HG03469 (cell line): Measurements from ENCODE around the gene ETDB.
"Not testable (repeated sequence)": the region's sequence is repeated elsewhere in the genome, so short reads cannot be mapped to it uniquely, and the experiment has no call there.

Experiments
- ATAC-seq: cut with Tn5 transposase; IDR thresholded peaks from one replicate; pipeline ENCODE4 v1.9.1; 2021; ENCODE audit warnings: mild to moderate bottlenecking, moderate library complexity, moderate number of reproducible peaks; ENCODE audit not compliant: unreplicated experiment

ETDB gene

DNA sequence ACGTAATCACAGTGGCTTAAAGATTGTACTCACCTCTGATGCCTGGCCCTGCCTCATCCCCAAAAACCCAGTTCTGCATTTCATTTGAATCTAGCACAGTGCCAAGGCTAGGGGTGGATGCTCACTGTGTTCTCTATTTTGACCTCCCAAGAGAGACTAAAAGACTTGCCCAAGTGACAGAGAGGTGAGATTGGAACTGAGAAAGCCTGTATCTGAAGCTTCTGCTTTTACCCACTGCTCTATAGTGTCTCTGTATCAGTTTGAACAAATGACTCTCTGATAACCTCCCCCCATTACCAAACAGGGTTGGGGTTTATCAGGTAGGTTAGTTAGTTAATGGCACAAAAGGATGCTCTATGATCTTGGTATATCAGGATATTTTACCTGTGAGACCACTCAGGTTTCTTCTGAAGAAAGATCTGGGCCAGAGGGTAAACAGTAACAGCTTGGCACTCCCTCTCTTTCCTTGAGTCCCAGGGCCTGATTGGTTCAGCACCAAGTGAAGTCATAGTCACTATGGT is at the start of gene ETDB:
Gene ETDB, minus strand, starts transcription at position 471 of the 521 bp plus-strand sequence. CDS start 1,265 bp downstream, outside the sequence.
- not testable (repeated sequence) for ATAC-seq

DNA sequence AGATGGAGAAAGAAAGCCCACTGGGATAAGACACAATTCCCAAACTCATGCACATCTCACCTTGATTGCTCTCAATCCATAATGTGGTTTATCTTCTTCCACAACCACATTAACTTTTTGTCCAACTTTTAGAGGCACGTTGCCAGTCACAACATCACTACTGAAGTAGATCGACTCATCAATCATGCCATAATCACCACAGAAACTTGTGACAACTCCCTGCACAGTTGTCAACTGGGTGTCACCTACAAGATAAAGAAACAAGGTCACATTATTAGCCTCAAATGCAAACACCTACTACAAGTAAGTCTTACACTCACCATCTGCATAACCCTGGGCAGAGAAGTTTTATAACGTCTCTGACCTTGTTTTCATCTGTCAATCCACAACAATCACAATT is 49.2 kb upstream of the ETDB start:
- ATAC-seq, result not testable (repeated sequence)

DNA sequence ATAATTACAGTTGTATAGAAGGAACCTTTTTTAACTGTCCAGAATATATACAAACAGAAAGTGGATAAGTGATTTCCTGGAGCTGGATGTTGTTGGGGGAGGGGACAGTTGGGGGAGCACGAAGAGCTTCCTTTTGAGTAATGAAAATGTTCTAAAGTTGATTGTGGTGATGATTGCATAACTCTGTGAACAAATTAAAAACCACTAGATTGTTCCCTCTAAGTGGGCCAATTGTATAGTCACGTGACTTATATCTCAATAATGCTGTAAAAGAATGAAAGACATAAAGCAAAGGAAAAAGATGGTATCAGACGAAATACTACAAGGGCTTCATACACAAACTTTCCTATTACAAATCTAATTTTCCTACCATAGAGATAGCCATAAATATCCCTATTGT is 48.2 kb upstream of the ETDB start:
- no peak for ATAC-seq

DNA sequence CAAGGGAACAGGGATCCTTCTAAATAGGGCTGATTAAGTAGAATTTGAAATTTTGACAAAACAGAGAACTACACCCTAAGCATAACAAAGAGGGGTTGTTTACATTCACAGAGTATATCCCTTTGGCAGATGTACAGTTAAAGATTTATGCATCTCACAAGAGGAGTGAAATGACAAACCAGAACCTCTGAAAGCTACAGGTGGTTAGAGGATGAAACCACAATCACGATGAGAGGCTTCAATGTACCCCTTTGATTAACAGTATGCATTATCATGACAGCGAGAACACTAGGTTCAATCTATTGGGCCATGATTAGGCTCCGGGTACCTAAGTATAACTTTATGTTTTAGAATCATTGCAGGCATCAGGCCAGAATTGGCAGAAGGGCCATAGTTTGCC is 34.4 kb upstream of the ETDB start:
- ATAC-seq, result not testable (repeated sequence)

DNA sequence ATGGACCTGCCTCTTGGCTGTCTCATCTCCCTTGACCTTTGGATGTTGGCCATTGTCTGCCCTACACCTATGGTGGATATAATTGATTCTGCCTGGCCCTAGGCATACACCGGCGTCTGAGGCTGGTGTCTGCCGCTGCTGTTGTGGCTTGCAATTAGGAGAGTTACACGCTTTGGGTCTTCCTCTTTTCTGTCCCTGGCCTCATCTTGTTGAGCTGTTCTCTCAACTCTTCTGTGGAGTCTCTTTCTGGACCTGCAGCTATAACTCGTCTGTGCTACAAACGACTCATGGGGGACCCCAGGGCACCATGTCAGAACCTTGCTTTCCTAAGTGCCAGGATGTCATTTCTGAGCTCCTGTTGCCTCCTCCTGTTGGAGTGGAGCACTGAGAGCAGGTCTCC is 5.8 kb upstream of the ETDB start:
- not testable (repeated sequence) for ATAC-seq

DNA sequence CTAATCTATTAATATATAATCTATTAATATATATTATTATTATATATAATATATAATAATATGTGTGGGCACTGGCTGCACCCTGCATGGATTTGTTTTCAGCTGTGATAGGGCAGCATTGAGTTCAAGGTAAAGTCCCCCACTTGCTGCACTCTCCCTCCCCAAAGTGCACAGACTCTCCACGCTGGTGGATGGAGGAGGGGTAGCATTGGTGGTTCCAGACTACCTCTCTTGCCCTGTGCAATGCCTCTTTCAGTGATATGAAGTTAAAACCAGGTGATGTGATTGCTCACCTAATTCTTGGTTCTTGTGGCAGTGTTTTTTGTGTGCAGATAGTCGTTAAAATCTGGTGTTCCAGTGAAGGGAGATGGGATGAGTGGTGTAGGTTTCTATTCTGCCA is 4.3 kb downstream of the ETDB start:
- ATAC-seq, result not testable (repeated sequence)

DNA sequence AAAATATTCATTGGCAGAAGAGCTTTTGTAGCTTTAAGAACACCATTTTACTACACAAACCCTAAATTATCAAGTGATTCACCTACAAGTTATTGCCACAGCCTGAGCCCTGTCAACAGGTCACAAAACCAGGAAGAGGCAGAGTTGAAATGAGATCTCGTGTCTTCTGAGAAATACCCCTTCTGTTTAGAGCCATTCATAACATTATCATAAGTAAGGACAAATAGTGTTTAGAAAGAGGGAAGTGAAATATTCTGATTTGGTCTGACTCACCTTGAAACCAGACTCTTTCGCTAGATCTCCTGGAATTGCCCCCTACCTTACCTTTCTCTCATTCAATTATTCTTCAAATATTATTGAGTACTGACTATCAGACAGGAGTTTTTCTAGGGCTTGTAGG is 5.9 kb downstream of the ETDB start:
- ATAC-seq, result peak; percentile 97

DNA sequence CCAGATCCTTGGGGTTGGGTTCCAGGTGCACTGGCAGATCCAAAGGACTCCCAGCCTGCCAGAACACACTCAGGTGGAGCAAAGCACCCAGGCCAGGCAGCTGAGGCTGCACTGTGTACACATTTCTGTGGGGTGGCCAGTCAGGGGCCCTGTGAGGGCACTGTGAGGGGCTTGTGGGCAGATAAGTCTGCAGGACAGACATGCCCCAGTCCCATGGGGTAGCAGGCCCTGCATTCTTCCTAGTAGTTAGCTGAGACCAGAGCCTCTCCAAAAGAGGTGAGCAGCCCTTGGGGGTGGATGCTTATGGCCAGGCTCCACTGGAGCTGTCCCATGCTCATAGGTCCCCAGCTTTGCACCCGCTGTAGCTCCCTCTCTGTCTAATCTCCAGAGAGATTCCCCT is 7.6 kb downstream of the ETDB start:
- ATAC-seq, result no peak

DNA sequence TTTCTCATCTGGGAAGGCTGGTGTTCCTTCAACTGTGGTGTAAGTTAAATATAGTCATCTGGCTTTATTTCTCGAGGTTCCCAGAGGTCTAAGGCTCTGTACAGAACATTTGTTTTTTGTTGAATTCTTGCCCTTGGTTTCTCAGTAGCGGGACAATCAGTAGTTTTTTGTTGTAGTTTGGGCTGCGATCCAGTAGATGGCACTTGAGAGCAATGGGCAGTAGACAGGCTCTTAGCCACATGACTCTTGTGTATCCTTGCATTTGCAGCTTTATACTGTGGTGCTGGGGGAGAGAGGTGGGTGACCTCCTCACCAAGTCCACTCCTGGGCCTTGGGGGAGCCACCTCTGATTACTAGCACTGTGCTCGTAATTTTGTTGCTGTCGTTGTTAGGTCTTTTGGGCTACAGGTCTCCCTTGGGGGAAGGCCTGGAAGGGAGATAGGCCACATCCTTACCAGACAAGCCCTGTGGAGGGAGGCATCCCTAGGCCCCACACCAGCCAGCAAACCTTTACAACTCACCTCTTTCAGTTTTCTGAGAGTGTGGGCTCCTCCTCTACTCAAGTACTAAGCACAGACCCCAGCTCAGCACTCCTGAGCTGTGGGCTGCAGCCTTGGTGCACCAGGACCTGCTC is 8.1 kb downstream of the ETDB start:
- no peak for ATAC-seq

DNA sequence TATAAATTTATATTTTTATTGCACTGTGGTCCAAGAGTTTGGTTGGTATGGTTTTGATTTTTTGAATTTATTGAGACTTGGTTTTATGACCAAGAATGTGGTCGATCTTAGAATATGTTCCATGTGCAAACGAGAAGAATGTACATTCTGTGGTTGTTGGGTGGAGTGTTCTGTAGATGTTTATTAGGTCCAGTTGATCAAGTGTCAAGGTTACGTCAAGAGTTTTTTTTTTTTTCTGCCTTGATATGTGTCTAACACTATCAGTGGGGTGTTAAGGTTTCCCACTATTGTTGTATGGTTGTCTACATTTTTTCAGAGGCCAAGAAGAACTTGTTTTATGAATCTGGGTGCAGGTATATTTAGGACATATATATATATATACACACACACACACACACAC is 10.8 kb downstream of the ETDB start:
- no peak for ATAC-seq

DNA sequence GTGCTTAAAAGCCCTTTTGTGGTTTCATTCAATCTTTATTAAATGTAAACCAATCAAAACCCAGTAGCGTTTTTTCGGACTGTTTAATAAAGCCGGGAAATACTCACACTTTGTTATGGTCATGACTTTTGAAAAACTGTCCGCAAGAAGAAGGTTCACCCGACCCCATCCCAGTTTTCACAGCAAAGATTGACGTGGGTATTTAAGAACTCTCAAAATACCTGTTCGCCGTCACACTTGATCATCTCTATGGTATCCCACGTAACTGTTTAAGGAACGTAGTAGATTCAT is 20.9 kb downstream of the ETDB start:
- no peak for ATAC-seq

DNA sequence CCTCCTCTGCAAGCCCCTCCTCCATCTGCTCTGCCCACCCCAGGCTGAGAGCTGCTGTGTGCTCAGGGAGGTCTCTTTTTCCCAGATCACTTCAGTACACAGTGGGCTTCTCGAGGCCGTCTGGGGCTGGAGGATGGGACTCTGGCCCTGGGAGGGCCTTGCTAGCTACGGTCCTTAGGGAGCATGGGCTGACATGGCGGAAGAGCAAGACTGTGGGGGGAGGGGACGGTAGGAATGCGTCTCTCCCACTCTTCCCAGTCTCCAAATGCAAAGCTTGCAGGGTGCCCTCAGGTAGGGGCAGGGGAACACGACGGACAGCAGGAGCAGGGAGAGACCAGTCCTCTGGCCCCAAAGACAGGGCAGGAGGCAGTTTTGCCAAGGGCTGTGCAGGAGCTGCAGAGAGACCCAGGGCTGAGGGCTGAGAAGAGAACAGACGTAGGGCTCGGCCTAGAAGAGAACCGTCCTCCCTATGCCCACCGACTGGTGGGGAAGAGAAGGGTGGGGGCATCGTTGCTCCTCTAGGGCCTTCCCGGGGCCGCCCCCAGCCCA is 23.1 kb downstream of the ETDB start:
- not testable (repeated sequence) for ATAC-seq

DNA sequence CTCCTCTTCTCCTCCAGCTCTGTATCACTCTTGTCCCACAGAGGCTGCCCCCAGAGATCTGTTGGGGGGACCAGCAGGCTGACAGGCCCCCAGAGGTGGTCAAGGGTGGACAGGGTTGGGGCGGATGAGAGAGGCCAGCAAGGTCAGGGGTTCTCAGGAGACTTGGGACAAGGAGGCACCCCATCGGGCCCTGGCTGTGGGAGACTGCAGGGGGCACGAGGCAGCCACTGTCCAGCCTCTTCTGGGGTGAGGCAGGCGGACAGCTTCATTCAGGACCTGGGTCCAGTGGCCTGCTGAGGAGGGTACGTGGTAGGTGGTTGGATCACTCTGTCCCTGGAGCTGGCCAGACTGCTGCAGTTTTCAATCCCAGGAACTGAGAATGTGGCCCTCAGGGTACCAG is 24.6 kb downstream of the ETDB start:
- no peak for ATAC-seq

DNA sequence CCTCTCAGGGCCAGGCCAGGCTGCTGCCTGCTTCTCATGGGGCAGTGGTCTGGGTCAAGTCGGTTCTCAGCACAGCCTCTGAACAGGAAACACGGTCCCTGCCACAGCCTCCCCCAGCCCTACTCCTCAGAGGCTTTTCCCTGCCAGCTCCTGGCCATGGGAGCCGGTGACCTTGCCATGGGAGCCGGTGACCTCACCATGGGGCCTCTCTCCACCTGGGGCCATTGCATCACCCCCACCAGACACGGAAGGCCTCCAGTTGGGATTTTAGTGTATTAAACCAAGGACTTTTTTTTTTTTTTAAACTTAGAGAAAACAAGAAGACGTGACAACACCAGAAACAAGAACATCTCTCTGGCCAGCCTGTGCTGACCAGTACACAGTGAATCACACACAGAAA is 25.6 kb downstream of the ETDB start:
- ATAC-seq, result no peak

DNA sequence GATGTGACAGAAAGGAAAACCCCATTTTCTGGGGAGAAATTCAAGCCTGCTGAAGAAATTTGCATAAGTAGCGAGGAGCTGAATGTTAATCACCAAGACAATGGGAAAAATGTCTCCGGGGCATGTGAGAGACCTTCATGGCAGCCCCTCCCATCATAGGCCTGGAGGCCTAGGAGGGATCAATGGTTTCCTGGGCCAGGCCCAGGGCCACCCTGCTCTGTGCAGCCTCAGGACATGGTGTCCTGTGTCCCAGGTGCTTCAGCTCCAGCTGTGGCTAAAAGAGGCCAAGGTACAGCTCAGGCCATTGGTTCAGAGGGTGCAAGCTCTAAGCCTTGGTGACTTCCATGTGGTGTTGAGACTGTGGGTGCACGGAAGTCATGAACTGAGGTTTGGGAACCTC is 31.2 kb downstream of the ETDB start:
- ATAC-seq, result no peak

DNA sequence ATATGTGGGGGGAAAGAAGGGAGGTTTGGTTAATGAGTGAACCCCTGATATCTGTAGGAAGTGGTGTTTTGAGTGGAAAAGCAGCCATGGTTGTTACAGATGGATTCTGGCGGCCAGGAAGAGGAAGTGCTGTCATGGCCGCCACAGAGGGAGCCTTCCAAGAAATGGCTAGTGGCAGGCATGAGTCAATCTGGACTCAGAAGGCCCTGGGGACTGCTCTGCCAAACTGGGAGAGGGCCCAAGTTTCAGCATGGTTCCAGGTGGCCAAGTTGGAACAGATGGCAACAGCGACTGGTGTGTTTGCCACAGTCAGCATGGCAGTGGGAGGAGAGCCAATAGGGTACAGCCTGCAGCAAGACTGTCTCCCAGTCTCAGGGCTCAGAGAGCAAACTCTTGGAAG is 32.5 kb downstream of the ETDB start:
- ATAC-seq, result no peak

DNA sequence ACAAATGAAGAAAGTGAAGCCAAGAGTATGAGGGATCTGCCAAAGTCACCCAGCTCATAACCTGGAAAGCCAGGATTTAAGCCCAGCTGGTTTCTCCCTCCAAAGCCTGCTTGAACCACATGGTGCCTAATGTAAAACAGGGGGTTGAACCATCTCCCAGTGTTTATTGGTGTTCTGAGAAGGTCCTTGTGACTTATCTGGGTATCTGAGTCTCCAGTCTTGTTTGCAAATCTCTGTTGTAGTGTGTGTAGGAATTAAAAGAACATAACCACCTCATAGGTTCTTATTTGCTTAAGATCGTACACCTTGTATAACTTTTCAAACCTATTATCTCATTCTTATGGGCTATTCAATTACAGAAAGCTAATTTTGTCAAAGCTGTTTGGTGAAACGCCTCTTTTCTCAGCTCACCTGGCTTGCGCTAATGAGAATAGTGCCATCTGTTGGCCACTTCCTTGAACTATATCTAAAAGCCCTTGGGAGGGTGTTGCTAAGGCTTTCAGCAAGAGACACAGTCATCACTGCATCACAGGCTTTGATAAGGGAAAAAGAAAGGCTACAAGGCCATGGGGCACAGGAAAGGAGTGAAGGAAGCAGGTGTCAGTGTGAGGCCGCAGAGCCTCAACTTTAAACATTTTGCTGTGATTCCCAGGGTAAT is 34.0 kb downstream of the ETDB start:
- no peak for ATAC-seq

DNA sequence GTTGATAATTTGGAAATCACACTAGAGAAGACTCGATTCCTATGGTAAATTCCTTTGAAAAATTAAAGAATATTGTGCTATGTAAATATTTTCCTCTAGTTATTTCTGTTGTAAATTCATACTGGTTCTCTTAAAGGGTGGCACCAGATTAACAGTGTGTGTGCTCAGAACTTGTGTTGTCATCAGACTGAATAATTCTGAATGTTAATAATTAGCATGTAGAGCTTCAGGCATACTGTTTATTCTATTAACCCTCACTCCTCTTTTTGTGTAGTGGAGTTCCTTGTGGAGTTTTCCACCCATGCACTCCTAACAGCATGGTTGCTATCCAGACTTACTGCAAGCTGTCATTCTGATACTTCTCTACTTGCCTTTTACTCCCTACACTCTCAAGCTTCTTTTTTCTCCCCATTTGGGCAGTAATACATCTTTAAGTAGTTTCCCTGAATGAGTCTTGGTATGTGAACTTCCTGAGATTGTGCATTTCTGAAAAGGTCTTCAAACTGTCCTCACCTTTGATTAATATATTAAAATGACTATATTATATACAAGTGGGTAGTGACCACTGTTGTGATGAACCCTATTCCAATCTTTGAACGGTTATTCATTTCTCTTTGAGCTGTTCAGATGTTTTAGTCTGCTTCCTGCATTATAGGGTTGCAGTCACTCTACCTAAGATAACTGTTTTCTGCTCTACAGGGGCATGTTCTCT is 38.5 kb downstream of the ETDB start:
- no peak for ATAC-seq
